ENCODE data around the gene HS6ST1. TPM values are rescaled to one million over a fixed set of nuclear protein-coding genes. Genes with fewer than 3 reads are reported as not detected.
A peak's percentile ranks its signal among the peaks of the same experiment; 100 is the strongest.

Gene HS6ST1
- total RNA-seq, 1 experiment from 2014 or later, result 21.5 TPM

GRCh38 chr2:128236491-128237035 lies 82.1 kb downstream of the HS6ST1 start:
- peak; percentile 37 for ATAC-seq
- H3K4me1 ChIP-seq (ENCODE audit: insufficient read depth, low read length), result peaks cover 13% of the 10 kb centered on the region
- POLR2A ChIA-PET (ENCODE audit: unreplicated experiment), result no interaction called here
- H3K36me3 ChIP-seq (ENCODE audit: low read depth, low read length), result no peaks in the 10 kb centered on the region
- TF ChIP-seq CTCF (conservative IDR thresholded peaks at IDR 0.05; ENCODE audit: low read depth, low read length) (no peak), EZH2phosphoT487 (IDR thresholded peaks at IDR 0.05; ENCODE audit: borderline replicate concordance, low read length) (no peak), EZH2 (IDR thresholded peaks at IDR 0.05; ENCODE audit: low read length, unreplicated experiment) (no peak)
- H3K27me3 ChIP-seq (ENCODE audit: low read length), result 0 out of 2 replicates have a peak, but pooled peaks cover under 1% of the 10 kb centered on the region
- H3K4me2 ChIP-seq (ENCODE audit: low read length), result peak overlapping the region; percentile 52
- H2AFZ ChIP-seq (ENCODE audit: low read length), result peak overlapping the region; percentile 33; the same call in 1 of the 2 replicates
- H3K27ac ChIP-seq (ENCODE audit: low read length), result peak overlapping the region; percentile 28; the same call in 1 of the 2 replicates
- no peaks in the 10 kb centered on the region for H3K9me3 ChIP-seq (ENCODE audit: low read length)
- H3K9ac ChIP-seq (ENCODE audit: low read length), result no peak overlapping the region
- intact Hi-C loops (cut with micrococcal nuclease), result loop anchor here (10.0 kb wide), 1 partner anchor 68 kb away; no protein-coding TSS in a partner anchor
- H3K79me2 ChIP-seq (ENCODE audit: low read length), result no peaks in the 10 kb centered on the region
- H3K9me2 ChIP-seq (replicated peaks; ENCODE audit: low read length), result no peaks in the 10 kb centered on the region
- no TSS peak for BruUV-seq (replicated peaks)
- no peaks in the 10 kb centered on the region for H3F3A ChIP-seq (ENCODE audit: low read length, unreplicated experiment)
- no peak overlapping the region; the same call in 1 of the 2 replicates for H3K4me3 ChIP-seq (ENCODE audit: low read length)
- no peaks in the 10 kb centered on the region for H4K20me1 ChIP-seq (ENCODE audit: low read length)
- CTCF ChIA-PET, result interaction anchor here (0.6 kb wide), 1 partner anchor 70 kb away, joined by 3 read pairs; no protein-coding TSS in a partner anchor
- peak; percentile 59 for DNase-seq

GRCh38 chr2:128235581-128235980 lies 83.1 kb downstream of the HS6ST1 start:
- H3K9ac ChIP-seq (ENCODE audit: low read length), result no peak overlapping the region
- no peaks in the 10 kb centered on the region for H3K27me3 ChIP-seq (ENCODE audit: low read length)
- CTCF ChIA-PET, result no interaction called here
- ATAC-seq (no peak), DNase-seq (no peak)
- no peak overlapping the region for H3K4me3 ChIP-seq (ENCODE audit: low read length)
- no peaks in the 10 kb centered on the region for H3K36me3 ChIP-seq (ENCODE audit: low read depth, low read length)
- no peak overlapping the region for H2AFZ ChIP-seq (ENCODE audit: low read length)
- POLR2A ChIA-PET (ENCODE audit: unreplicated experiment), result no interaction called here
- no peaks in the 10 kb centered on the region for H4K20me1 ChIP-seq (ENCODE audit: low read length)
- H3K27ac ChIP-seq (ENCODE audit: low read length), result no peak overlapping the region
- H3K9me2 ChIP-seq (replicated peaks; ENCODE audit: low read length), result no peaks in the 10 kb centered on the region
- no peaks in the 10 kb centered on the region for H3K9me3 ChIP-seq (ENCODE audit: low read length)
- TF ChIP-seq EZH2phosphoT487 (IDR thresholded peaks at IDR 0.05; ENCODE audit: borderline replicate concordance, low read length) (no peak), CTCF (conservative IDR thresholded peaks at IDR 0.05; ENCODE audit: low read depth, low read length) (no peak), EZH2 (IDR thresholded peaks at IDR 0.05; ENCODE audit: low read length, unreplicated experiment) (no peak)
- H3K79me2 ChIP-seq (ENCODE audit: low read length), result no peaks in the 10 kb centered on the region
- intact Hi-C loops (cut with micrococcal nuclease), result loop anchor here (10.0 kb wide), 1 partner anchor 69 kb away; no protein-coding TSS in a partner anchor
- H3F3A ChIP-seq (ENCODE audit: low read length, unreplicated experiment), result no peaks in the 10 kb centered on the region
- H3K4me1 ChIP-seq (ENCODE audit: insufficient read depth, low read length), result peaks cover 13% of the 10 kb centered on the region
- H3K4me2 ChIP-seq (ENCODE audit: low read length), result no peak overlapping the region
- BruUV-seq (replicated peaks), result no TSS peak

GRCh38 chr2:128234613-128235012 lies 84.1 kb downstream of the HS6ST1 start:
- H3K9ac ChIP-seq (ENCODE audit: low read length), result no peak overlapping the region
- TF ChIP-seq EZH2 (IDR thresholded peaks at IDR 0.05; ENCODE audit: low read length, unreplicated experiment) (no peak), EZH2phosphoT487 (IDR thresholded peaks at IDR 0.05; ENCODE audit: borderline replicate concordance, low read length) (no peak), CTCF (conservative IDR thresholded peaks at IDR 0.05; ENCODE audit: low read depth, low read length) (no peak)
- no peak for DNase-seq
- POLR2A ChIA-PET (ENCODE audit: unreplicated experiment), result no interaction called here
- H3K4me2 ChIP-seq (ENCODE audit: low read length), result no peak overlapping the region
- no peaks in the 10 kb centered on the region for H3F3A ChIP-seq (ENCODE audit: low read length, unreplicated experiment)
- no peaks in the 10 kb centered on the region for H3K79me2 ChIP-seq (ENCODE audit: low read length)
- H3K4me3 ChIP-seq (ENCODE audit: low read length), result no peak overlapping the region
- BruUV-seq (replicated peaks), result no TSS peak
- intact Hi-C loops (cut with micrococcal nuclease), result loop anchor here (10.0 kb wide), 1 partner anchor 70 kb away; no protein-coding TSS in a partner anchor
- no peaks in the 10 kb centered on the region for H4K20me1 ChIP-seq (ENCODE audit: low read length)
- H2AFZ ChIP-seq (ENCODE audit: low read length), result no peak overlapping the region
- no peak for ATAC-seq
- no peaks in the 10 kb centered on the region for H3K36me3 ChIP-seq (ENCODE audit: low read depth, low read length)
- no peaks in the 10 kb centered on the region for H3K27me3 ChIP-seq (ENCODE audit: low read length)
- H3K27ac ChIP-seq (ENCODE audit: low read length), result no peak overlapping the region
- CTCF ChIA-PET, result interaction anchor here (0.5 kb wide), 1 partner anchor 60 kb away, joined by 5 read pairs; no protein-coding TSS in a partner anchor
- H3K9me2 ChIP-seq (replicated peaks; ENCODE audit: low read length), result no peaks in the 10 kb centered on the region
- no peaks in the 10 kb centered on the region for H3K9me3 ChIP-seq (ENCODE audit: low read length)
- peaks cover 13% of the 10 kb centered on the region for H3K4me1 ChIP-seq (ENCODE audit: insufficient read depth, low read length)

Data from PC-3 (cell line).